Nephron (organoid): ENCODE measurements around the gene PKHD1.

Experiments used
- H3K27ac Mint-ChIP-seq, 3 experiments: 2 replicates each; pipeline ENCODE4 v1.8.0; 2020; ENCODE audit warnings: mixed read lengths in 3 of 3, mild to moderate bottlenecking in 2 of 3, moderate library complexity in 1 of 3
- H3K27me3 Mint-ChIP-seq: 2 replicates; pipeline ENCODE4 v1.8.0; 2021; ENCODE audit warnings: low read depth, mild to moderate bottlenecking, moderate library complexity, mixed read lengths
- H3K36me3 Mint-ChIP-seq: 2 replicates; pipeline ENCODE4 v1.8.0; 2020; ENCODE audit warnings: low read depth, mixed read lengths
- H3K4me1 Mint-ChIP-seq: 2 replicates; pipeline ENCODE4 v1.8.0; 2020; ENCODE audit warnings: mixed read lengths
- H3K4me3 Mint-ChIP-seq, 3 experiments: 2 replicates each; pipeline ENCODE4 v1.8.0; 2020; ENCODE audit warnings: mild to moderate bottlenecking in 3 of 3, mixed read lengths in 3 of 3, moderate library complexity in 2 of 3
- H3K9me3 Mint-ChIP-seq: 2 replicates; pipeline ENCODE4 v1.8.0; 2020; ENCODE audit warnings: mixed read lengths
- CTCF ChIP-seq, 3 experiments: fragments of 200-600 bp; sonication (generic); IDR thresholded peaks; one replicate each; pipeline ENCODE4 v1.5.0; 2021; ENCODE audit warnings: antibody characterized with exemption in 3 of 3; ENCODE audit not compliant: unreplicated experiment in 3 of 3

The PKHD1 gene

DNA sequence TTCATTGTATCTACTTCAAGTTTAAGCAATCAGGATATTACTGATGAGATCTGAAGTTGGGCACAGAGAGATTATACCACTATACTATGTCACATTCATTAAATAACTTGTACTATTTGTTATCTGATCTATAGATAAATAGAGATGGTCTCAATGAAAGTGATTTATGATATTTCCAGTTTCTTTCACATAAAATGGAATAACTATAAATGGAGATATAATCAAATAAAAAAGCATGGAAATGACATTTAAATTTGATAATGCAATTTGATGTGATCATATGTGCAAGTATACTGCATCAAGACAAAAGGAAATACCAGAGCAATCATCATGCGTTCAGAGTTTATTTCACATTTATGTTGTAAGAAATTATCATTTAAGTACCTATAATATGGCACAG lies 368.9 kb downstream of the PKHD1 start:
- Mint-ChIP-seq H3K27ac (no peak overlapping the region), H3K4me3 (no peak overlapping the region), H3K9me3 (no peaks in the 10 kb centered on the region), H3K4me1 (no peaks in the 10 kb centered on the region), H3K36me3 (no peaks in the 10 kb centered on the region), H3K27me3 (no peaks in the 10 kb centered on the region)
- no peak for TF ChIP-seq CTCF (IDR thresholded peaks at IDR 0.05; ENCODE audit: unreplicated experiment in 3 of 3)

- Mint-ChIP-seq H3K4me1 (no peaks in the 10 kb centered on the region), H3K9me3 (no peaks in the 10 kb centered on the region), H3K27me3 (no peaks in the 10 kb centered on the region), H3K4me3 (no peak overlapping the region), H3K36me3 (no peaks in the 10 kb centered on the region), H3K27ac (no peak overlapping the region)
- no peak for TF ChIP-seq CTCF (IDR thresholded peaks at IDR 0.05; ENCODE audit: unreplicated experiment in 3 of 3)
Observed at GRCh38 chr6:51717477-51717876, 369.9 kb downstream of the PKHD1 start.

DNA sequence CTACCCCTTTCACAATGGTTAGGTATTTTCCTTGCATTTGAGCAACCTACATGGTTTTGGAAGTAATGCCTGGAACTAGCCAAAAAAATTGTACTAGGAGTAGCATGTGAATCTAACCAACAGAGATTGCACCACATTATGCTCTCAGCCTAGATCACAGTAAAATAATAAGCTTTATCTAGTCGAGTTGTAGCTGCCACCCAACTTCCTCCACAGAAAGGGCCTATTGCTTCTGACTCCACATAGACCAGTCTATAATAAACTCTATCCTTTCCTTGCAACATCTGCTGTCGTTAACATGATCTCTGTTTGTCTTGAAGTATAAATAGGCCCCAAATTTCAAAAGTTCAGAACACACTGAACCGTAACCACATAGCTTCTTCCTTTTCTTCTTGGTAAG lies 375.5 kb downstream of the PKHD1 start:
- H3K4me3 Mint-ChIP-seq: no peak overlapping the region
- no peaks in the 10 kb centered on the region for H3K9me3 Mint-ChIP-seq
- H3K36me3 Mint-ChIP-seq: no peaks in the 10 kb centered on the region
- no peaks in the 10 kb centered on the region for H3K4me1 Mint-ChIP-seq
- no peaks in the 10 kb centered on the region for H3K27me3 Mint-ChIP-seq
- H3K27ac Mint-ChIP-seq: no peak overlapping the region
- no peak for TF ChIP-seq CTCF (IDR thresholded peaks at IDR 0.05; ENCODE audit: unreplicated experiment in 3 of 3)

GRCh38 chr6:51706086-51706485 lies 381.3 kb downstream of the PKHD1 start:
- TF ChIP-seq CTCF (IDR thresholded peaks at IDR 0.05; ENCODE audit: unreplicated experiment in 3 of 3): no peak
- Mint-ChIP-seq H3K36me3 (no peaks in the 10 kb centered on the region), H3K27ac (no peak overlapping the region), H3K4me1 (no peaks in the 10 kb centered on the region), H3K9me3 (no peaks in the 10 kb centered on the region), H3K4me3 (no peak overlapping the region), H3K27me3 (no peaks in the 10 kb centered on the region)

DNA sequence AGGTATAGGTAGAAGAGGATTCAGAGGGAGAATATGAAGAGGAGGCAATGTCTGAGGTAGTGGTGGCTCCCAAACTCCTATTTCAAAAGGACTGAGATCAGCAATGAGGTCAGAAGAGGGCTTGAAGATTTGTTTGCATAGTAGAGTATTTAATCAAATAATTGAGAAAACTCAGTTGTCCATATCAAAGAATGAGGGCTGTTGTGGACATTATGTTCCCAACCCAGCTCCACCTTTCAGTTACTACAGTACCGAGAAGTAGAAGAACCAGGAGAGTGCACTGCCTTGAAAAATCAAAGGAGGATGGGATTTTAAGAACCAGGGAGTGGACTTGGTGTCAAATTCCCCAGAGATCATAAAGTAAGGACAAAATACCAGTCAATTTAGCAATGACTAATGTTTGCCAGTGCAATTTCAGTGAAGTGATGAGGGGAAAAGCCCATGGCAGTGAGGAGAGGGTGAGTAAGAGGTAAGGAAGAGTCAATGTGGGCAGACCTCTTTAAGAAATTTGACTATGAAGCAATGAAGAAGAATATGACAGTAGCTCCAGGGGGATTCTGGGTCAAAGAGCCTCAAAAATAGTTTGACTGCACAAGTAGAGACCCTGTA lies 382.4 kb downstream of the PKHD1 start:
- Mint-ChIP-seq H3K36me3 (no peaks in the 10 kb centered on the region), H3K9me3 (no peaks in the 10 kb centered on the region), H3K27me3 (no peaks in the 10 kb centered on the region), H3K27ac (no peak overlapping the region), H3K4me3 (no peak overlapping the region), H3K4me1 (no peaks in the 10 kb centered on the region)
- TF ChIP-seq CTCF (IDR thresholded peaks at IDR 0.05; ENCODE audit: unreplicated experiment in 3 of 3): no peak

DNA sequence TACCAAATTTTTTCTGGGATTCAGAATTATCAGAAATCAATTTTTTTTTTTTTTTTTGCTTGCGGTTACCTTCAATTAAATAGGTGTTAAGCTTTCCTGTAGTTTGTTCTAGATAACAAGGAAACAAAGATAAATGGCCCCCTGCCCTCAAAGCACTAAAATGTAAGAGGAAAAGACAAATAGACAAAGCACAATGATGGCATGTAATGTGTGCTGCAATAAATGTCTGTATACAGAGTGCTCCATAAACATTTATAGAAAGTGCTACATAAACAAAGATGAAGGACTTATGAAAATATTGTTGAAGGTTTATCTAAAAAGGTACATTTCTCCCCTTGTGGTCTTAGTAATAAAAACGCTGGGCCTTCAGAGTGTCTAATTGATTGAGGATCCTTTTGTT lies 384.6 kb downstream of the PKHD1 start:
- no peaks in the 10 kb centered on the region for H3K9me3 Mint-ChIP-seq
- no peaks in the 10 kb centered on the region for H3K4me1 Mint-ChIP-seq
- no peak overlapping the region for H3K27ac Mint-ChIP-seq
- no peak for TF ChIP-seq CTCF (IDR thresholded peaks at IDR 0.05; ENCODE audit: unreplicated experiment in 3 of 3)
- no peaks in the 10 kb centered on the region for H3K36me3 Mint-ChIP-seq
- no peaks in the 10 kb centered on the region for H3K27me3 Mint-ChIP-seq
- H3K4me3 Mint-ChIP-seq: no peak overlapping the region
